Karpas-422 (cell line): Measurements from ENCODE around the gene DRD2. TPM values are rescaled to one million over a fixed set of nuclear protein-coding genes. Genes with fewer than 3 reads are reported as not detected.

Source experiments
- DNase-seq: peaks from one replicate; pipeline ENCODE4 v3.0.0-alpha.2; 2015
- H2AFZ ChIP-seq: fragments of 200-600 bp; sonication (generic); 2 replicates; pipeline ENCODE4 v1.6.1; 2014; ENCODE audit warnings: antibody characterized with exemption, low read length, mixed read lengths
- H3K27ac ChIP-seq: fragments of 200-600 bp; sonication (generic); 2 replicates; pipeline ENCODE4 v1.5.1; 2014; ENCODE audit warnings: mild to moderate bottlenecking, low read length, moderate library complexity
- H3K27me3 ChIP-seq: fragments of 200-600 bp; sonication (generic); 2 replicates; pipeline ENCODE4 v1.6.1; 2014; ENCODE audit warnings: low read length, mixed read lengths
- H3K36me3 ChIP-seq: fragments of 200-600 bp; sonication (generic); 2 replicates; pipeline ENCODE4 v1.6.1; 2014; ENCODE audit warnings: low read length, mixed read lengths; ENCODE audit not compliant: insufficient read depth
- H3K4me1 ChIP-seq: fragments of 200-600 bp; sonication (generic); 2 replicates; pipeline ENCODE4 v1.6.1; 2014; ENCODE audit warnings: mild to moderate bottlenecking, low read length, mixed read lengths
- H3K4me2 ChIP-seq: fragments of 200-600 bp; sonication (generic); 2 replicates; pipeline ENCODE4 v1.6.1; 2014; ENCODE audit warnings: low read length, low read depth, mild to moderate bottlenecking; ENCODE audit not compliant: poor library complexity, severe bottlenecking
- H3K4me3 ChIP-seq: fragments of 200-600 bp; sonication (generic); 2 replicates; pipeline ENCODE4 v1.5.1; 2014; ENCODE audit warnings: mild to moderate bottlenecking, antibody characterized with exemption, low read length, mixed read lengths
- H3K79me2 ChIP-seq: fragments of 200-600 bp; sonication (generic); 2 replicates; pipeline ENCODE4 v1.6.1; 2014; ENCODE audit warnings: mild to moderate bottlenecking, low read length, mixed read lengths
- H3K9ac ChIP-seq: fragments of 200-600 bp; sonication (generic); 2 replicates; pipeline ENCODE4 v1.6.0; 2014; ENCODE audit warnings: low read length
- H3K9me2 ChIP-seq: fragments of 200-600 bp; sonication (generic), shearing (Covaris generic); replicated peaks from 2 replicates; pipeline ENCODE4 v1.6.0; 2014; ENCODE audit warnings: mild to moderate bottlenecking, low read length, moderate library complexity; ENCODE audit not compliant: insufficient read depth
- H3K9me3 ChIP-seq: fragments of 300-700, 200-600 bp; sonication (generic); 2 replicates; pipeline ENCODE4 v1.6.1; 2014; ENCODE audit warnings: low read length, mixed read lengths
- H4K20me1 ChIP-seq: fragments of 200-600 bp; sonication (generic); 2 replicates; pipeline ENCODE4 v1.6.1; 2014; ENCODE audit warnings: mild to moderate bottlenecking, antibody characterized with exemption, low read length, low read depth; ENCODE audit not compliant: insufficient read depth
- total RNA-seq: library from RNA; depleted of rRNA; stranded (reverse); fragments of >200 nt; shearing (Covaris generic); gene quantifications from 2 replicates; pipeline ENCODE4 v1.2.3, GENCODE V29; 2014; ENCODE audit warnings: low replicate concordance

DRD2 gene
- total RNA-seq, 1 experiment from 2014 or later, result not detected

DNA sequence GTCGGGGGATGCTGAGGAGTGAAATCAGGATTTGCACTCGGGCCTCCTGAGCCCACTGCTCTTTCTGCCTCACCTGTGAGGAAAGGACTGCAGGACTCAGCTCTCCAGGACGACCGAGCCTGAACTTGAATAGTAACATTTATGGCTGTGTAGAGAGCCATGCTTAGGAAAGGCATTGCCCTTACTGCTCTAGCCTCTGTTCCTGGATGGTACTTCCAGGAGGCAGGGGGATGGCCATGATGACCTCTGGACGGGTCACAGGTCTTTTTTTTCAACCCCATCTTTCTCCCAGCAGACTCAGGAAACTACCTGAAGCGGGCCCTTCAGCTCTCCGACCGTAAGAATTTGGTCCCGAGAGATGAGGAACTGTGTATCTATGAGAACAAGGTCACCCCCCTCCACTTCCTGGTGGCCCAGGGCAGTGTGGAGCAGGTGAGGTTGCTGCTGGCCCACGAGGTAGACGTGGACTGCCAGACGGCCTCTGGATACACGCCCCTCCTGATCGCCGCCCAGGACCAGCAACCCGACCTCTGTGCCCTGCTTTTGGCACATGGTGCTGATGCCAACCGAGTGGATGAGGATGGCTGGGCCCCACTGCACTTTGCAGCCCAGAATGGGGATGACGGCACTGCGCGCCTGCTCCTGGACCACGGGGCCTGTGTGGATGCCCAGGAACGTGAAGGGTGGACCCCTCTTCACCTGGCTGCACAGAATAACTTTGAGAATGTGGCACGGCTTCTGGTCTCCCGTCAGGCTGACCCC is 76.3 kb downstream of the DRD2 start:
- Histone ChIP-seq H3K27ac (no peak overlapping the region), H3K4me1 (no peaks in the 10 kb centered on the region), H3K9me2 (no peaks in the 10 kb centered on the region), H3K4me3 (no peak overlapping the region), H2AFZ (no peak overlapping the region), H3K9ac (no peak overlapping the region), H3K36me3 (no peaks in the 10 kb centered on the region), H3K27me3 (no peaks in the 10 kb centered on the region), H3K4me2 (no peak overlapping the region), H3K79me2 (no peaks in the 10 kb centered on the region), H3K9me3 (no peaks in the 10 kb centered on the region), H4K20me1 (no peaks in the 10 kb centered on the region)
- no peak for DNase-seq

DNA sequence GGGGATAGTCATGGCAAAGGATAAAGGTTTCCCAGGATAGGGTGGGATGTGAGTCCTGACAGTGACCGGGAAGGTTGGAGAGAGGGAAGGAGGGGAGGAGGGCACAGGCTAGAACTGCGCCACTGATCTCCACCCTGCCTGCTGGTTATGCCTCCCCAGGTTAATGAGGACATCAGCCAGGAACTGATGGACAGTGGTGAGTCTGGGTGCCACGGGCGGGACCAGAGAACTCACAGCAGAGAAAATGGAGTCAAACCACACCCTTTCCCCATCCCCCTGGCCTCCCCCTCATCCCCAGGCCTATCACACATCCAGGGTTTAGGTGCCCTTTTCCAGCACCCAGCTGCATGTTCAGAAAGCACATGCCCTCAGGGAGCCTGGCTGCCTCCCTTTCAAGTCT is 77.4 kb downstream of the DRD2 start:
- H3K9ac ChIP-seq, result no peak overlapping the region
- H3K36me3 ChIP-seq, result no peaks in the 10 kb centered on the region
- no peak overlapping the region for H3K4me3 ChIP-seq
- no peak for DNase-seq
- H4K20me1 ChIP-seq, result no peaks in the 10 kb centered on the region
- H3K4me2 ChIP-seq, result no peak overlapping the region
- H3K9me2 ChIP-seq, result no peaks in the 10 kb centered on the region
- no peak overlapping the region for H3K27ac ChIP-seq
- H3K27me3 ChIP-seq, result no peaks in the 10 kb centered on the region
- H3K9me3 ChIP-seq, result no peaks in the 10 kb centered on the region
- no peaks in the 10 kb centered on the region for H3K4me1 ChIP-seq
- H3K79me2 ChIP-seq, result no peaks in the 10 kb centered on the region
- no peak overlapping the region for H2AFZ ChIP-seq

DNA sequence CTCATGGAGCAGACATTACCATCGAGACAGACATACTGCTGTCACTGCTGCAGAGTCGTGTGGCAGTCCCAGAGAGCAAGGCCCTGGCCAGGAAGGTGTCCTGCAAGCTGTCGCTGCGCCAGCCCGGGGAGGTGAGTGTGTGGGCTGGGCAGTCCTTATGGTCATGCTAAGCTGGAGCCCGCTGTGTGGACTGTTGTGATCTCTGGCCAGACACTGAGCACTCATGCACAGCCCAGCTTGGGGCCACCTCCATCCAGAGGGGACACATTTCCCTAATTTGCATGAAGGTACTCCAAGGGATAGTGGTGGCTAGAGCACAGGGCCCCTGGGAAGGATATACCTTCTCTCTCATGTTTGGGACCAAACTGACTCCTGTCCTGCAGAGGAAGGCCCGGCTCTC is 78.0 kb downstream of the DRD2 start:
- Histone ChIP-seq H3K9me2 (no peaks in the 10 kb centered on the region), H4K20me1 (no peaks in the 10 kb centered on the region), H3K9ac (no peak overlapping the region), H3K79me2 (no peaks in the 10 kb centered on the region), H3K27ac (no peak overlapping the region), H3K4me2 (no peak overlapping the region), H3K36me3 (no peaks in the 10 kb centered on the region), H3K4me3 (no peak overlapping the region), H3K4me1 (no peaks in the 10 kb centered on the region), H3K27me3 (no peaks in the 10 kb centered on the region), H3K9me3 (no peaks in the 10 kb centered on the region), H2AFZ (no peak overlapping the region)
- no peak for DNase-seq

DNA sequence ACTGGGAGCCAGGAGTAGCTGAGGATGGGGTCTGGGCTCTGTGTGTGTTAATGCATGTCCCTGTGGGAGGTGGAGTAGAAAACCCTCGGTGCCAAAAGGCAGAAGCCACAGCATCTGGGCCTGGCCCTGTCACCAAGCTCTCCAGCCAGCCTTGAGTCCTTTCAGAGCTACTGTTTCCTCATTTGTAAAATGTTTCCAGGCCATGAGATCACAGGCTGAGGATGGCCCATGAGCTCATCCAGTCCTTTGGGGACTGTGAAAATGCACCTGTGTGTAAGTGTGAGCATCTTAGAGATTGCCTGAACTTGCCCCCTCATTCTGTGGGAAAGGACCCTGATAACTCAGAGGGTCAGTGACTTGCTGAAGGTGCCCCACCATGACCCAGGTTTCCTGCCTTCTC is 78.5 kb downstream of the DRD2 start:
- Histone ChIP-seq H3K79me2 (no peaks in the 10 kb centered on the region), H2AFZ (no peak overlapping the region), H3K4me1 (no peaks in the 10 kb centered on the region), H3K4me2 (no peak overlapping the region), H4K20me1 (no peaks in the 10 kb centered on the region), H3K9me3 (no peaks in the 10 kb centered on the region), H3K36me3 (no peaks in the 10 kb centered on the region), H3K9ac (no peak overlapping the region), H3K4me3 (no peak overlapping the region), H3K27ac (no peak overlapping the region), H3K27me3 (no peaks in the 10 kb centered on the region), H3K9me2 (no peaks in the 10 kb centered on the region)
- DNase-seq, result no peak

DNA sequence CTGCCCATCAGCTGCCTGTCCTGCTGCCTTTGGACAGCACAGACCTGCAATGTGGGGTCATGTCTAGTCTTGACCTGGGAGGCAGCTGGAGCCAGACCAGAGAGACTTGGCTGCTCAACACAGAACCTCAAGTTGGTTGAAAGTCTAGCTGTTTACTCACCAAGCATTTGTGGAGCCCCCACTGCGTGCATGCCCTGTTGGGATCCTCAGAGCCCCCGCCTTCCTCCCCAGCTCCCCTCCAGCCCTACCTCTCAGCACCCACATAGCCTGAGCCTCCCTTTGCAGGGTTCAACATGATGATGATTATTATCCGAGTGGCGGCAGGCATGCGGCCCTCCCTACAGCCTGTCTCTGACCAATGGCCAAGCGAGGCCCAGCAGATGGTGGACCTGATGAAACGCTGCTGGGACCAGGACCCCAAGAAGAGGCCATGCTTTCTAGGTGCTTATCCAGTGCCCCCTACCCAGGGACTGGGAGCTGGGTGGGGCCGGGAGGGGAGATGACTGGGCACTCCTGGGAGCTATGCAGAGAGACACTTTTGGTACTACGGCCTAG is 79.3 kb downstream of the DRD2 start:
- Histone ChIP-seq H3K27me3 (no peaks in the 10 kb centered on the region), H3K27ac (no peak overlapping the region), H3K9ac (no peak overlapping the region), H3K79me2 (no peaks in the 10 kb centered on the region), H3K36me3 (no peaks in the 10 kb centered on the region), H4K20me1 (no peaks in the 10 kb centered on the region), H3K9me2 (no peaks in the 10 kb centered on the region), H2AFZ (no peak overlapping the region), H3K4me2 (no peak overlapping the region), H3K4me3 (no peak overlapping the region), H3K4me1 (no peaks in the 10 kb centered on the region), H3K9me3 (no peaks in the 10 kb centered on the region)
- DNase-seq, result no peak

DNA sequence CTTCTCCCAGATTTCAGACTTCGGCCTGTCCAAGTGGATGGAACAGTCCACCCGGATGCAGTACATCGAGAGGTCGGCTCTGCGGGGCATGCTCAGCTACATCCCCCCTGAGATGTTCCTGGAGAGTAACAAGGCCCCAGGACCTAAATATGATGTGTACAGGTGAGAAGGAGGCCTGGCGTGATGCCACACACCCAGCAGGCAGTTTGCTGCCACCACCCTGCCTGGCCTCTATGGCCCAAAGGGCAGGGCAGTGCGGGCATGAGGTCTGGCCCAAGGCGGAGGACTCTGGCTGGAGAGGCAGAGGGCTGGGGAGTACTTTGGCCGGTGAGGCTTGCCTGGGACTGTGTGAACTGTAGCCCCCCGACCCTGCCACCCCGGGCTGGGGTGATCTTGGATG is 80.3 kb downstream of the DRD2 start:
- DNase-seq, result no peak
- no peaks in the 10 kb centered on the region for H4K20me1 ChIP-seq
- H3K9me2 ChIP-seq, result no peaks in the 10 kb centered on the region
- no peak overlapping the region for H3K9ac ChIP-seq
- no peaks in the 10 kb centered on the region for H3K9me3 ChIP-seq
- H3K27ac ChIP-seq, result no peak overlapping the region
- no peaks in the 10 kb centered on the region for H3K27me3 ChIP-seq
- H3K4me1 ChIP-seq, result no peaks in the 10 kb centered on the region
- no peak overlapping the region for H3K4me2 ChIP-seq
- no peaks in the 10 kb centered on the region for H3K36me3 ChIP-seq
- H2AFZ ChIP-seq, result no peak overlapping the region
- H3K4me3 ChIP-seq, result no peak overlapping the region
- no peaks in the 10 kb centered on the region for H3K79me2 ChIP-seq

DNA sequence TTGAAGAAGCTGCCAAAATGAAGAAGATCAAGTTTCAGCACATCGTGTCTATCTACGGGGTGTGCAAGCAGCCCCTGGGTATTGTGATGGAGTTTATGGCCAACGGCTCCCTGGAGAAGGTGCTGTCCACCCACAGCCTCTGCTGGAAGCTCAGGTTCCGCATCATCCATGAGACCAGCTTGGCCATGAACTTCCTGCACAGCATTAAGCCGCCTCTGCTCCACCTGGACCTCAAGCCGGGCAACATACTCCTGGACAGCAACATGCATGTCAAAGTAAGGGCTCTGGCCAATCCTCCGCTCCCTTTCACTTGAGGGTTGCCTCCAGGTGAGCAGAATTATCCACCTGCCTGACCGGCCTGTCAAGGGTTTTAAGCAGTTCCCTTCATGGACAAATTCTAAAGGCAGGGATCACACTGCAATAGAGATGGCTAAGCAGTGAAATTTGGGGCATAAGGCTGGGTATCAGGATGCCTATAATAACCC is 81.7 kb downstream of the DRD2 start:
- DNase-seq, result no peak
- Histone ChIP-seq H3K79me2 (no peaks in the 10 kb centered on the region), H3K9me2 (no peaks in the 10 kb centered on the region), H4K20me1 (no peaks in the 10 kb centered on the region), H3K4me1 (no peaks in the 10 kb centered on the region), H3K27me3 (no peaks in the 10 kb centered on the region), H3K36me3 (no peaks in the 10 kb centered on the region), H3K4me3 (no peak overlapping the region), H2AFZ (no peak overlapping the region), H3K9ac (no peak overlapping the region), H3K9me3 (no peaks in the 10 kb centered on the region), H3K4me2 (no peak overlapping the region), H3K27ac (no peak overlapping the region)

DNA sequence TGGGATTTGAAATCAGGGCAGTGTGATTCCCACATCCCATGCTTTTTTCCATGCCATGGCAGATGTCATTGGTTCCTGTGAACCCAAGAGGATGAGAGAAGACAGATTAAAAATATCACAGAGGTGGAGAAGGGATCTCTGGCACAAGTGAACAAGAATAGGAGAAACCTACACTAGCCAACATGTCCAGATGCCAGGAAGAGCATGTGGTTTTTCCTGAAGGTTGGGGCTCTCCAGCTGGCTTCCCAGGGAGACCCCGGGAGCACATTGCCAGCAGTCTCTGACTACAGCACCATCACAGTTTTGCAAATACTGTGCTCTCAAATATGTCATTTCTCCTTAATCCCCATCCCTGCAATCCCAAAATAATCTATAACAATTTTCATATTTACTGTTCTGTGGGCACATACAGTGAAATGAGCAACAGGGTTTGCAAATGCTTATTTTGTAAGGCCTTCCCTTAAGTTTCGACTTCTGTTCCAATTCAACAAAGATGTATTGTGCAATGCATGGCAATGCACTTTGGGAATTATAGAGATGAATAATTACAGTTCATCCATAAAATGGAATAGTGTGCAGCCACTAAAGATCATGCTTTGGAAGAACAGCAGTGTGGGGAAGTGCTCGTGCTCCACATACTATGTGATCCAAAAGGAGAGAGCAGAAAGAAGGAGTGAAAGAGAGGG is 82.8 kb downstream of the DRD2 start:
- Histone ChIP-seq H3K4me2 (no peak overlapping the region), H3K4me1 (no peaks in the 10 kb centered on the region), H3K9me2 (no peaks in the 10 kb centered on the region), H3K27me3 (no peaks in the 10 kb centered on the region), H3K9ac (no peak overlapping the region), H3K79me2 (no peaks in the 10 kb centered on the region), H3K9me3 (no peaks in the 10 kb centered on the region), H3K4me3 (no peak overlapping the region), H2AFZ (no peak overlapping the region), H3K36me3 (no peaks in the 10 kb centered on the region), H3K27ac (no peak overlapping the region), H4K20me1 (no peaks in the 10 kb centered on the region)
- DNase-seq, result no peak
